Astrocyte of the spinal cord (primary cell): ENCODE measurements around the gene RHBDF2.
"Not testable (repeated sequence)": the region's sequence is repeated elsewhere in the genome, so short reads cannot be mapped to it uniquely, and the experiment has no call there.

Source experiments
- DNase-seq: peaks from one replicate; pipeline ENCODE4 v3.0.0; 2011; ENCODE audit warnings: low read depth, low spot score
- H3K4me3 ChIP-seq: 2 replicates; pipeline ENCODE4 v1.5.1; 2011; ENCODE audit warnings: low read depth, mild to moderate bottlenecking, low read length, moderate library complexity
- CTCF ChIP-seq: IDR thresholded peaks from 2 replicates; pipeline ENCODE4 v1.5.1; 2012; ENCODE audit warnings: low read depth, mild to moderate bottlenecking, low read length, inconsistent platforms
- in situ Hi-C: cut with HindIII; loops from 2 replicates; pipeline ENCODE4 v1.10.0; 2017; ENCODE audit warnings: low sequenced_read_pairs

The RHBDF2 gene

DNA sequence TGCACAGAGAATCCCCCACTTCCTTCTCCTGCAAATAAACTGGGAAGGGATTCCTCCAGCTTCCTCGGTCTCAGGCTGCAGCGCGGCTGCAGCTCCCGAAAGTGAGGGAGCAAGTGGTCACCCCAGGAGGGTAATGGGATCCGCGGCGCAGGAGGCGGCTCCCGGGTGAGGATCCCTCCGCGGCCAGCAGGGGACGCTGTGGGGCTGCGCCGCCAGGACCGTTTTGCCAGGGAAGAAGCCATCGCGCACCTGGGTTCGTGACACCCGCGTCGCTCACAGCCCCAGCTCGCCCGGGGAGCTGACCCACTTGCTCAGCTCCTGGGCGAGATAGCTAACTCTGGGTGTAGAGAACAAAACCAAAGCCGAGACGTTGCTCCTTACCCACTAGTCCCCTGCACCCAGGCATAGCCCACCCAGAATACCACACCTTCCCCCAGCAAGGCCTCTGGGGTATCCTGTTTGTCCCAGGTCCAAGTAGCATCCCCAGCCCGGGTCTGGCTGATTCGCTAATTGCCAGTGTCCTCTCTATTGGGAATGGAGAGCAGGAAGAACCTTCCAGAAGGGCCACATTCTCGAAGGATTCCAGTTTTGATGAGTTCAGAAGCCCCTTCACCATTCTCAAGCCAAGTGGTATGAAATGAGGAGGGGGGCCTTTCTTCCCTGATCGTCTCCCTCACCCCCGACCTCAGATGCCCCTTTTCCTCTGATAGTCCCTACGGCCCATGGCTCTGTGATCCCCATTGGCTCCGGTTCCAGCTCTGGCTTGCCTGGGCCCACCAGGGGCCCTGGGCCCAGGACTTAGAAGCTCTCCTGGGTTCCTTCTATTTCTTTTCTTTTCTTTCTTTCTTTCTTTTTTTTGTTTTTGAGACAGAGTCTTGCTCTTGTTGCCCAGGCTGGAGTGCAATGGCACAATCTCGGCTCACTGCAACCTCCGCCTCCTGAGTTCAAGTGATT is 22.1 kb upstream of the RHBDF2 start:
- in situ Hi-C loops, result no loop called here
- peak; percentile 99 for TF ChIP-seq CTCF
- no peak for DNase-seq
- no peak overlapping the region for H3K4me3 ChIP-seq

- in situ Hi-C loops, H3K4me3 ChIP-seq, DNase-seq: not testable (repeated sequence)
Observed at GRCh38 chr17:76521683-76522082, 20.5 kb upstream of the RHBDF2 start.

GRCh38 chr17:76521262-76521661 is 20.0 kb upstream of the RHBDF2 start:
- in situ Hi-C loops, result no loop called here
- DNase-seq, result no peak
- no peak for TF ChIP-seq CTCF
- H3K4me3 ChIP-seq, result no peak overlapping the region

- no peak for TF ChIP-seq CTCF
- no peak overlapping the region for H3K4me3 ChIP-seq
- in situ Hi-C loops, result no loop called here
- no peak for DNase-seq
Observed at GRCh38 chr17:76519048-76519966, 18.1 kb upstream of the RHBDF2 start.

- in situ Hi-C loops, result no loop called here
- TF ChIP-seq CTCF, result no peak
- no peak overlapping the region for H3K4me3 ChIP-seq
- no peak for DNase-seq
Observed at GRCh38 chr17:76517638-76518038, 16.4 kb upstream of the RHBDF2 start.

GRCh38 chr17:76515274-76515949 is 14.2 kb upstream of the RHBDF2 start:
- no peak overlapping the region for H3K4me3 ChIP-seq
- peak; percentile 79 for DNase-seq
- TF ChIP-seq CTCF, result no peak
- in situ Hi-C loops, result no loop called here

DNA sequence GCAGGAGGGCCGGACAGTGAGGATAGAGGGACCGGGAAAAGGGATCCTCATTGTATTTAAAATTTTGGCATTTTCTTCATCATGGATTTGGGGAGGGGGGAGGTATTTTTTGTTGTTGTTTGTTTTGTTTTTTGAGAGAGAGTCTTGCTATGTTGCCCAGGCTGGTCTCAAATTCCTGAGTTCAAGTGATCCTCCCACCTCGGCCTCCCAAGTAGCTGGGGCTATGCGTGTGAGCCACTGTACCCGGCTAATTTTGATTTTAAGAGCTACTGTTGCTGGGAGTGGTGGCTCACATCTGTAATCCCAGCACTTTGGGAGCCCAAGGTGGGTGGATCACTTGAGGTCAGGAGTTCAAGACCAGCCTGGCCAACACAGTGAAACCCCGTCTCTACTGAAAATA is 13.1 kb upstream of the RHBDF2 start:
- DNase-seq, H3K4me3 ChIP-seq, in situ Hi-C loops: not testable (repeated sequence)
